Activated T-helper 1 cell treated with anti-CD3 and anti-CD28 coated beads, Interleukin-2, amount 50 U/mL, for 16 hours (primary cell): Measurements from ENCODE around the gene DPP9.
"Not testable (repeated sequence)": the region's sequence is repeated elsewhere in the genome, so short reads cannot be mapped to it uniquely, and the experiment has no call there.

Experiments used
- DNase-seq, 2 donors: peaks; one replicate each; pipeline ENCODE4 v3.0.0-alpha.2; 2020; ENCODE audit warnings: low read depth in 1 of 2, low spot score in 1 of 2

The DPP9 gene

GRCh38 chr19:4740092-4740491, 16.4 kb upstream of the DPP9 start:
- no peak for DNase-seq

- no peak for DNase-seq
Measured at GRCh38 chr19:4738734-4739133, 15.1 kb upstream of the DPP9 start.

- no peak for DNase-seq
Measured at GRCh38 chr19:4737955-4738600, 14.4 kb upstream of the DPP9 start.

- no peak for DNase-seq
Measured at GRCh38 chr19:4733755-4734345, 10.2 kb upstream of the DPP9 start.

- peak in 1 of 2 donors; percentile 30 for DNase-seq
Measured at GRCh38 chr19:4732680-4733114, 9.1 kb upstream of the DPP9 start.

- DNase-seq: peak; percentile 45 to 46
Measured at GRCh38 chr19:4730740-4731171, 7.1 kb upstream of the DPP9 start.

- DNase-seq: no peak
Measured at GRCh38 chr19:4728871-4729270, 5.2 kb upstream of the DPP9 start.

- DNase-seq: no peak
Measured at GRCh38 chr19:4722671-4723594, 709 bp downstream of the DPP9 start.

- DNase-seq: no peak
Measured at GRCh38 chr19:4721196-4721595, 2.4 kb downstream of the DPP9 start.

- DNase-seq: no peak
Measured at GRCh38 chr19:4720037-4720700, 3.5 kb downstream of the DPP9 start.

GRCh38 chr19:4719499-4719866, 4.2 kb downstream of the DPP9 start:
- no peak for DNase-seq

- no peak for DNase-seq
Measured at GRCh38 chr19:4717966-4718701, 5.5 kb downstream of the DPP9 start.

- DNase-seq: no peak
Measured at GRCh38 chr19:4717191-4717965, 6.3 kb downstream of the DPP9 start.

GRCh38 chr19:4715529-4716221, 8.0 kb downstream of the DPP9 start:
- no peak for DNase-seq

- DNase-seq: not testable (repeated sequence)
Measured at GRCh38 chr19:4715178-4715528, 8.5 kb downstream of the DPP9 start.

GRCh38 chr19:4714016-4714415, 9.6 kb downstream of the DPP9 start:
- DNase-seq: no peak

- DNase-seq: no peak
Measured at GRCh38 chr19:4713384-4713951, 10.2 kb downstream of the DPP9 start.

- no peak for DNase-seq
Measured at GRCh38 chr19:4712771-4713170, 10.9 kb downstream of the DPP9 start.

GRCh38 chr19:4711211-4711610, 12.4 kb downstream of the DPP9 start:
- no peak for DNase-seq
